OCI-LY7 (cell line): Measurements from ENCODE around the gene SLC43A1. TPM values are rescaled to one million over a fixed set of nuclear protein-coding genes. Genes with fewer than 3 reads are reported as not detected.

Source experiments
- BruUV-seq: library from RNA; stranded (reverse); fragments of 400-500 nt; replicated peaks from 2 replicates; lab custom pipeline; 2021; lab: Mats Ljungman, UMichigan
- CTCF ChIA-PET: fragments of 300-600 bp; sonication (Branson Sonifier 250); formaldehyde crosslinking; loops from one replicate; lab custom pipeline; 2022; ENCODE audit warnings: antibody characterized with exemption; ENCODE audit not compliant: unreplicated experiment; lab: Charles Lee
- POLR2A ChIA-PET: fragments of 300-600 bp; sonication (Branson Sonifier 250); formaldehyde crosslinking; loops from one replicate; lab custom pipeline; 2022; ENCODE audit warnings: antibody characterized with exemption; lab: Charles Lee
- DNase-seq: peaks from one replicate; pipeline ENCODE4 v3.0.0-alpha.2; 2015; ENCODE audit warnings: low spot score
- H2AFZ ChIP-seq: fragments of 200-600 bp; sonication (generic), shearing (Covaris generic); 2 replicates; pipeline ENCODE4 v1.6.1; 2014; ENCODE audit warnings: mild to moderate bottlenecking, antibody characterized with exemption, low read length, moderate library complexity
- H3K27ac ChIP-seq: fragments of 200-600 bp; sonication (generic); 2 replicates; pipeline ENCODE4 v1.5.1; 2014; ENCODE audit warnings: mixed run types, low read depth, mild to moderate bottlenecking, moderate library complexity, low read length, inconsistent platforms; ENCODE audit not compliant: poor library complexity, severe bottlenecking
- H3K36me3 ChIP-seq: fragments of 200-600 bp; sonication (generic); 2 replicates; pipeline ENCODE4 v1.6.1; 2014; ENCODE audit warnings: mild to moderate bottlenecking, antibody characterized with exemption, low read length, moderate library complexity, mixed read lengths; ENCODE audit not compliant: insufficient read depth
- H3K4me1 ChIP-seq: fragments of 200-600 bp; sonication (generic); 2 replicates; pipeline ENCODE4 v1.5.1; 2014; ENCODE audit warnings: mild to moderate bottlenecking, low read length; ENCODE audit not compliant: insufficient read depth, poor library complexity, severe bottlenecking
- H3K4me2 ChIP-seq: fragments of 200-600 bp; sonication (generic); 2 replicates; pipeline ENCODE4 v1.6.1; 2014; ENCODE audit warnings: mild to moderate bottlenecking, low read length
- H3K4me3 ChIP-seq: fragments of 200-600 bp; sonication (generic); 2 replicates; pipeline ENCODE4 v1.5.1; 2014; ENCODE audit warnings: mild to moderate bottlenecking, low read depth, low read length; ENCODE audit not compliant: poor library complexity, severe bottlenecking
- H3K79me2 ChIP-seq: fragments of 200-600 bp; sonication (generic); 2 replicates; pipeline ENCODE4 v1.6.1; 2016; ENCODE audit warnings: low read depth, mild to moderate bottlenecking, low read length, moderate library complexity, mixed read lengths; ENCODE audit not compliant: insufficient read depth
- H3K9me2 ChIP-seq: fragments of 200-600 bp; sonication (generic); 2 replicates; pipeline ENCODE4 v1.6.1; 2016; ENCODE audit warnings: mild to moderate bottlenecking, low read length, mixed read lengths; ENCODE audit not compliant: insufficient read depth
- H3K9me3 ChIP-seq: fragments of 200-600 bp; sonication (generic); 2 replicates; pipeline ENCODE4 v1.6.1; 2014; ENCODE audit warnings: mild to moderate bottlenecking, mixed run types, low read length, mixed read lengths
- H4K20me1 ChIP-seq: fragments of 200-600 bp; sonication (generic); 2 replicates; pipeline ENCODE4 v1.6.1; 2014; ENCODE audit warnings: mild to moderate bottlenecking, antibody characterized with exemption, low read length, moderate library complexity, mixed read lengths; ENCODE audit not compliant: insufficient read depth
- EZH2phosphoT487 ChIP-seq: fragments of 200-600 bp; sonication (generic); IDR thresholded peaks from 2 replicates; pipeline ENCODE4 v1.6.1; 2018; ENCODE audit warnings: low read depth, borderline replicate concordance, mild to moderate bottlenecking, mixed run types, antibody characterized with exemption, low read length, moderate library complexity, mixed read lengths
- intact Hi-C: fragments of 100-400 bp; cut with micrococcal nuclease; formaldehyde crosslinking; loops from one replicate; pipeline ENCODE4 v1.10.0; 2022; ENCODE audit not compliant: unreplicated experiment
- total RNA-seq, 2 experiments: library from RNA; depleted of rRNA in 1 of 2; stranded (reverse); fragments of >200 nt in 1 of 2; shearing (Covaris generic) in 1 of 2; gene quantifications; 2 replicates each; pipeline ENCODE4 v1.2.3, GENCODE V29; 2014 to 2022
- TF ChIP-seq, protein P1 (sequence below): fragments of 200-600 bp; sonication (generic); conservative IDR thresholded peaks from 2 replicates; pipeline ENCODE4 v1.5.1; 2014; ENCODE audit warnings: mild to moderate bottlenecking, antibody characterized with exemption, low read length, moderate library complexity, mixed read lengths

SLC43A1 gene
- total RNA-seq, 2 experiments from 2014 or later = 61.1 to 78.6 TPM

DNA sequence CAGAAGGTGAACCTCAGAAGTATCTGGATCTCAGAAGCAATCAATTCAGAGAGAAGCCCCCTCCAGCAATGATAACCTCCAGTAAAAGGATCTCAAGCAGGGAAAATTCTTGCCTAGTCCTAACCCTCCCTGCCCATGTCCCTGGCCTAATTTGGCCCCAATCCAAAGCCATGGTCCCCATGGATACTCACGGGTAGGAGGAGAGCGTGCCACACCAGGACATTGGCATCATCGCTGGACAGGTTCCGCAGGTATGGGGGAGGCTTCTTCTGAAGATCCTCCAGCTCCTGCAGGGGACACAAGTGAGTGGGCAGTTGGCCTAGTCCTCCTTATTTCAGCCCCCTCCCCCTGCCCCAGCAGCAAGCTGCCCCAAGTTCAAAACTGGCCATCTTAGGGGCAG lies 44.6 kb upstream of the SLC43A1 start:
- BruUV-seq = no TSS peak
- Histone ChIP-seq H3K4me3 (no peak overlapping the region), H3K9me2 (no peaks in the 10 kb centered on the region), H3K79me2 (no peaks in the 10 kb centered on the region), H3K36me3 (peaks cover 30% of the 10 kb centered on the region), H2AFZ (no peak overlapping the region), H4K20me1 (no peaks in the 10 kb centered on the region), H3K4me1 (peaks cover 4% of the 10 kb centered on the region), H3K27ac (no peak overlapping the region), H3K4me2 (no peak overlapping the region), H3K9me3 (no peaks in the 10 kb centered on the region)
- no peak for TF ChIP-seq EZH2phosphoT487
- TF ChIP-seq, protein P1, sequence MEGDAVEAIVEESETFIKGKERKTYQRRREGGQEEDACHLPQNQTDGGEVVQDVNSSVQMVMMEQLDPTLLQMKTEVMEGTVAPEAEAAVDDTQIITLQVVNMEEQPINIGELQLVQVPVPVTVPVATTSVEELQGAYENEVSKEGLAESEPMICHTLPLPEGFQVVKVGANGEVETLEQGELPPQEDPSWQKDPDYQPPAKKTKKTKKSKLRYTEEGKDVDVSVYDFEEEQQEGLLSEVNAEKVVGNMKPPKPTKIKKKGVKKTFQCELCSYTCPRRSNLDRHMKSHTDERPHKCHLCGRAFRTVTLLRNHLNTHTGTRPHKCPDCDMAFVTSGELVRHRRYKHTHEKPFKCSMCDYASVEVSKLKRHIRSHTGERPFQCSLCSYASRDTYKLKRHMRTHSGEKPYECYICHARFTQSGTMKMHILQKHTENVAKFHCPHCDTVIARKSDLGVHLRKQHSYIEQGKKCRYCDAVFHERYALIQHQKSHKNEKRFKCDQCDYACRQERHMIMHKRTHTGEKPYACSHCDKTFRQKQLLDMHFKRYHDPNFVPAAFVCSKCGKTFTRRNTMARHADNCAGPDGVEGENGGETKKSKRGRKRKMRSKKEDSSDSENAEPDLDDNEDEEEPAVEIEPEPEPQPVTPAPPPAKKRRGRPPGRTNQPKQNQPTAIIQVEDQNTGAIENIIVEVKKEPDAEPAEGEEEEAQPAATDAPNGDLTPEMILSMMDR = no peak
- CTCF ChIA-PET = no interaction called here
- no peak for DNase-seq
- intact Hi-C loops = no loop called here
- POLR2A ChIA-PET = interaction anchor here (0.9 kb wide), 1 partner anchor 80 kb away, joined by 6 read pairs; no protein-coding TSS in a partner anchor

DNA sequence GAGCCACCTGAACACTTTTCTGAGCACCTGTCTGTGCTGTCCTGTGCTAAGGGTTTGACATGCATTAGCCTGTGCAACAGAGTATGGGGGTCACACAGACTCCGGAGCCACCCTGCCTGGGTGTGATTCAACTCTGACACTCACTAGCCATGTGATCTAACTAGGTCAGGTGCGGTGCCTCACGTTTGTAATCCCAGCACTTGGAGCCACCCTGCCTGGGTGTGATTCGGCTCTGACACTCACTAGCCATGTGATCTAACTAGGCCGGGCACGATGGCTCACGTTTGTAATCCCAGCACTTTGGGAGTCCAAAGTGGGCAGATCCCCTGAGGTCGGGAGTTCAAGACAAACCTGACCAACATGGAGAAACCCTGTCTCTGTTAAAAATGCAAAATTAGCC lies 40.5 kb upstream of the SLC43A1 start:
- POLR2A ChIA-PET = interaction anchor here (0.6 to 1.6 kb wide), 2 partner anchors 14 to 37 kb away, joined by 3 to 4 read pairs; no protein-coding TSS in a partner anchor
- BruUV-seq = no TSS peak
- CTCF ChIA-PET = no interaction called here

DNA sequence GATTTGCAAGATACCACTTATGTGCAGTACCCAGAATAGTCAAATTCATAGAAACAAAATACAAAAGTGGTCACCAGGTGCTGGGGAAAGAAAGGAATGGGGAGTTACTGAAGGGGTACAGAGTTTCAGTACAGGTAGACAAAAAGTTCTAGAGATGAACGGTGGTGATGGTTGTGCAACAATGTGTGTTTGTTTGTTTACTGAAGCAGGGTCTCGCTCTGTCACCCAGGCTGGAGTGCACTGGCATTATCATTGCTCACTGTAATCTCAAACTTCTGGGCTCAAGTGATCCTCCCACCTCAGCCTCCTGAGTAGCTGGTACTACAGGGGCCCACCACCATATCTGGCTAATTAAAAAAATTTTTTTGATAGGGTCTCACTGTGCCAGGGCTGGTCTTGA lies 39.9 kb upstream of the SLC43A1 start:
- H3K27ac ChIP-seq = no peak overlapping the region
- H3K9me3 ChIP-seq = no peaks in the 10 kb centered on the region
- POLR2A ChIA-PET = interaction anchor here (0.7 to 1.6 kb wide), 3 partner anchors 13 to 177 kb away, joined by 3 to 6 read pairs (median 4); no protein-coding TSS in a partner anchor
- no peak for DNase-seq
- TF ChIP-seq EZH2phosphoT487 = no peak
- TF ChIP-seq, protein P1 = no peak
- H3K4me2 ChIP-seq = no peak overlapping the region
- peaks cover 62% of the 10 kb centered on the region for H3K36me3 ChIP-seq
- intact Hi-C loops = no loop called here
- H3K4me3 ChIP-seq = no peak overlapping the region
- no peaks in the 10 kb centered on the region for H3K79me2 ChIP-seq
- H2AFZ ChIP-seq = no peak overlapping the region
- CTCF ChIA-PET = no interaction called here
- no peaks in the 10 kb centered on the region for H3K9me2 ChIP-seq
- no TSS peak for BruUV-seq
- H3K4me1 ChIP-seq = peaks cover 7% of the 10 kb centered on the region
- H4K20me1 ChIP-seq = no peaks in the 10 kb centered on the region

More for the DNA sequence above, 40.5 kb upstream of the SLC43A1 start:
- Histone ChIP-seq H3K9me2 (no peaks in the 10 kb centered on the region), H2AFZ (no peak overlapping the region), H4K20me1 (no peaks in the 10 kb centered on the region), H3K27ac (no peak overlapping the region), H3K4me1 (peaks cover 7% of the 10 kb centered on the region), H3K4me2 (no peak overlapping the region), H3K79me2 (no peaks in the 10 kb centered on the region), H3K4me3 (no peak overlapping the region), H3K36me3 (peaks cover 62% of the 10 kb centered on the region), H3K9me3 (no peaks in the 10 kb centered on the region)
- no peak for DNase-seq
- no peak for TF ChIP-seq EZH2phosphoT487
- TF ChIP-seq, protein P1 = no peak
- intact Hi-C loops = no loop called here
